ENCODE results near the gene CDH2. TPM values are rescaled to one million over a fixed set of nuclear protein-coding genes. Genes with fewer than 3 reads are reported as not detected.

The CDH2 gene
- total RNA-seq, 1 experiment from 2014 or later, result 6.4 TPM

DNA sequence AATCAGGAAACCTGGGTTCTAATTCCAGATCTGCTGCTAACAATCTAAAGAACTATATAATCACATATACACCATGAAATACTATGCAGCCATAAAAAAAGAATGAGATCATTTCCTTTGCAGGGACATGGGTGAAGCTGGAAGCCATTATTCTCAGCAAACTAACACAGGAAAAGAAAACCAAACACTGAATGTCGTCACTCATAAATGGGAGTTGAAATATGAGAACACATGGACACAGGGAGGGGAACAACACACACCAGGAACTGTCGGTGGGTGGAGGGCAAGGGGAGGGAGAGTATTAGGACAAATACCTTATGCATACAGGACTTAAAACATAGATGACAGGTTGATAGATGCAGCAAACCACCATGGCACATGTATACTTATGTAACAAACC is 33.2 kb downstream of the CDH2 start:
- Histone ChIP-seq H3K9me3 (ENCODE audit: insufficient read depth, low read depth) (no peaks in the 10 kb centered on the region), H3K27ac (no peak overlapping the region), H3K9me2 (ENCODE audit: insufficient read depth) (no peaks in the 10 kb centered on the region), H3K4me2 (no peak overlapping the region), H4K20me1 (ENCODE audit: insufficient read depth) (no peaks in the 10 kb centered on the region), H2AFZ (no peak overlapping the region), H3K4me3 (no peak overlapping the region), H3K36me3 (ENCODE audit: low read depth) (no peaks in the 10 kb centered on the region), H3F3A (ENCODE audit: insufficient read depth, low read depth) (no peaks in the 10 kb centered on the region), H3K79me2 (ENCODE audit: low read depth) (no peaks in the 10 kb centered on the region), H3K27me3 (ENCODE audit: insufficient read depth, low read depth) (no peaks in the 10 kb centered on the region), H3K4me1 (replicated peaks; ENCODE audit: insufficient read depth) (no peaks in the 10 kb centered on the region)
- ChIA-PET CTCF (no interaction called here), POLR2A (ENCODE audit: unreplicated experiment) (no interaction called here)
- no peak for TF ChIP-seq EZH2 (IDR thresholded peaks at IDR 0.05; ENCODE audit: low read depth)
- TF ChIP-seq, protein P1, sequence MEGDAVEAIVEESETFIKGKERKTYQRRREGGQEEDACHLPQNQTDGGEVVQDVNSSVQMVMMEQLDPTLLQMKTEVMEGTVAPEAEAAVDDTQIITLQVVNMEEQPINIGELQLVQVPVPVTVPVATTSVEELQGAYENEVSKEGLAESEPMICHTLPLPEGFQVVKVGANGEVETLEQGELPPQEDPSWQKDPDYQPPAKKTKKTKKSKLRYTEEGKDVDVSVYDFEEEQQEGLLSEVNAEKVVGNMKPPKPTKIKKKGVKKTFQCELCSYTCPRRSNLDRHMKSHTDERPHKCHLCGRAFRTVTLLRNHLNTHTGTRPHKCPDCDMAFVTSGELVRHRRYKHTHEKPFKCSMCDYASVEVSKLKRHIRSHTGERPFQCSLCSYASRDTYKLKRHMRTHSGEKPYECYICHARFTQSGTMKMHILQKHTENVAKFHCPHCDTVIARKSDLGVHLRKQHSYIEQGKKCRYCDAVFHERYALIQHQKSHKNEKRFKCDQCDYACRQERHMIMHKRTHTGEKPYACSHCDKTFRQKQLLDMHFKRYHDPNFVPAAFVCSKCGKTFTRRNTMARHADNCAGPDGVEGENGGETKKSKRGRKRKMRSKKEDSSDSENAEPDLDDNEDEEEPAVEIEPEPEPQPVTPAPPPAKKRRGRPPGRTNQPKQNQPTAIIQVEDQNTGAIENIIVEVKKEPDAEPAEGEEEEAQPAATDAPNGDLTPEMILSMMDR (conservative IDR thresholded peaks at IDR 0.05), result no peak
- no TSS peak for BruUV-seq (replicated peaks)
- no peak for DNase-seq
- intact Hi-C loops (cut with micrococcal nuclease; ENCODE audit: unreplicated experiment), result no loop called here

DNA sequence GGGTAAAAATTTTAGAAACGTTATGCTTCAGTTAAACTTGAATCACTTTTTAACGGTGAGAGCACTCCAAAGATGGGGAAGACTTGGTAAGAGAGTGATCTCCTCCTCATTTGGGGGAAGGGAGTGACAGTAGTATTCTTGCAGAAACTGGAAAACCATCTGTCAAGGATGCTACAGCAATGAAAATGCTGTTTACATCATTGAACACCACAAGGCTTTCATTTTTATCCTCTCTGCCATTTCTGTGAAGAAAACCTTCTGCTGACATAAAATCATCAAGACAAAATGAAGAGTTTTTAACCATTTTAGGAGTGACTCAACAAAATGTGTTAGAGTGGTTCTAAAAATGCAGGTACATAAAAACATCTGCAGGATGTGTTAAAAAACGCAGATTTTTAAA is 38.1 kb downstream of the CDH2 start:
- DNase-seq, result no peak
- no peaks in the 10 kb centered on the region for H3K27me3 ChIP-seq (ENCODE audit: insufficient read depth, low read depth)
- POLR2A ChIA-PET (ENCODE audit: unreplicated experiment), result no interaction called here
- H3K36me3 ChIP-seq (ENCODE audit: low read depth), result no peaks in the 10 kb centered on the region
- BruUV-seq (replicated peaks), result no TSS peak
- H3K9me3 ChIP-seq (ENCODE audit: insufficient read depth, low read depth), result no peaks in the 10 kb centered on the region; the same call in 1 of the 2 replicates
- H3K27ac ChIP-seq, result no peak overlapping the region
- no peaks in the 10 kb centered on the region for H3K4me1 ChIP-seq (replicated peaks; ENCODE audit: insufficient read depth)
- H3K4me2 ChIP-seq, result no peak overlapping the region
- no peaks in the 10 kb centered on the region for H3K79me2 ChIP-seq (ENCODE audit: low read depth)
- H3K9me2 ChIP-seq (ENCODE audit: insufficient read depth), result no peaks in the 10 kb centered on the region
- TF ChIP-seq EZH2 (IDR thresholded peaks at IDR 0.05; ENCODE audit: low read depth), result no peak
- TF ChIP-seq, protein P1 (conservative IDR thresholded peaks at IDR 0.05), result no peak
- intact Hi-C loops (cut with micrococcal nuclease; ENCODE audit: unreplicated experiment), result no loop called here
- no peak overlapping the region for H2AFZ ChIP-seq
- CTCF ChIA-PET, result no interaction called here
- no peaks in the 10 kb centered on the region for H3F3A ChIP-seq (ENCODE audit: insufficient read depth, low read depth)
- H4K20me1 ChIP-seq (ENCODE audit: insufficient read depth), result no peaks in the 10 kb centered on the region
- H3K4me3 ChIP-seq, result no peak overlapping the region

DNA sequence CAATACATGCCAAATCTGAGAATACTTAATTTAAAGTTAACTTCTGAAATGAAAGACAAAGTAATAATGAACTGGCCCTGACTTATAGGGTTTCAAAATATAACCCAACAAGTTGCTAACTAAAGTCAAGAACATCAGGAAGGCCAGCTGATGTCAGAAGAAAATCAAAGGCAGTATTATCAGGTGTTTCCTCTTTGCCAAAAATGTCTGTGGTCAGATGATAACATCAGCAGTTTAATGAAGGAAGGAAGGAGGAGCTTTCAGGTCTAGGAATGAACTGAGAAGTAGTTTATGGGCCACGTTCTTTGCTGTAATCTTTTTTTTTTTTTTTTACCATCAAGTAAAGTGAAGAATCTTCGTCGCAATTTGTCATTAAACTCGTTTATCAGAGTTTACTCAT is 40.9 kb downstream of the CDH2 start:
- Histone ChIP-seq H3K79me2 (ENCODE audit: low read depth) (no peaks in the 10 kb centered on the region), H3K36me3 (ENCODE audit: low read depth) (no peaks in the 10 kb centered on the region), H3K9me3 (ENCODE audit: insufficient read depth, low read depth) (no peaks in the 10 kb centered on the region; the same call in 1 of the 2 replicates), H2AFZ (no peak overlapping the region), H4K20me1 (ENCODE audit: insufficient read depth) (no peaks in the 10 kb centered on the region), H3K4me2 (no peak overlapping the region), H3F3A (ENCODE audit: insufficient read depth, low read depth) (no peaks in the 10 kb centered on the region), H3K4me1 (replicated peaks; ENCODE audit: insufficient read depth) (no peaks in the 10 kb centered on the region), H3K4me3 (no peak overlapping the region), H3K27me3 (ENCODE audit: insufficient read depth, low read depth) (no peaks in the 10 kb centered on the region), H3K9me2 (ENCODE audit: insufficient read depth) (no peaks in the 10 kb centered on the region), H3K27ac (no peak overlapping the region)
- intact Hi-C loops (cut with micrococcal nuclease; ENCODE audit: unreplicated experiment), result no loop called here
- TF ChIP-seq, protein P1 (conservative IDR thresholded peaks at IDR 0.05), result no peak
- TF ChIP-seq EZH2 (IDR thresholded peaks at IDR 0.05; ENCODE audit: low read depth), result no peak
- DNase-seq, result no peak
- CTCF ChIA-PET, result no interaction called here
- POLR2A ChIA-PET (ENCODE audit: unreplicated experiment), result no interaction called here
- BruUV-seq (replicated peaks), result no TSS peak
